Stomach (tissue), 9 donors: ENCODE results near the gene ZBTB42. TPM values are rescaled to one million over a fixed set of nuclear protein-coding genes. Genes with fewer than 3 reads are reported as not detected.

Experiments used
- DNase-seq, 2 donors: peaks; one replicate each; pipeline versions ENCODE4 v3.0.0 to v3.0.0-alpha.2; 2013 to 2019
- H3K27ac ChIP-seq, 5 donors: fragments of 200-600 bp in 4 of 5; sonication (generic) in 4 of 5; one replicate each; pipeline ENCODE4 v1.5.1; 2013 to 2019; ENCODE audit warnings: mild to moderate bottlenecking in 1 of 5, moderate library complexity in 1 of 5
- H3K27me3 ChIP-seq, 3 donors: fragments of 200-600 bp; sonication (generic); one replicate each; pipeline ENCODE4 v1.5.1; 2017 to 2019; ENCODE audit warnings: mixed run types in 1 of 3
- H3K36me3 ChIP-seq, 4 donors: fragments of 200-600 bp; sonication (generic); 1 replicate in 3 of 4; 2 replicates in 1 of 4; pipeline ENCODE4 v1.5.1; 2016 to 2019
- H3K4me1 ChIP-seq, 4 donors: fragments of 200-600 bp; sonication (generic); one replicate each; pipeline ENCODE4 v1.5.1; 2016 to 2019
- H3K4me3 ChIP-seq, 4 donors: fragments of 200-600 bp; sonication (generic) in 3 of 4; one replicate each; pipeline ENCODE4 v1.5.1; 2016 to 2019; ENCODE audit warnings: mild to moderate bottlenecking in 1 of 4
- H3K9me3 ChIP-seq, 4 donors: fragments of 200-600 bp; sonication (generic); one replicate each; pipeline ENCODE4 v1.5.1; 2016 to 2019
- EP300 ChIP-seq: sonication (generic); formaldehyde crosslinking; IDR thresholded peaks from one replicate; pipeline ENCODE4 v1.6.1; 2017; ENCODE audit warnings: antibody characterized with exemption
- POLR2A ChIP-seq, 4 donors: fragments of 450-650 bp; IDR thresholded peaks; one replicate each; pipeline ENCODE4 v1.6.1; 2016; ENCODE audit warnings: antibody characterized with exemption in 4 of 4, control low read depth in 2 of 4, mild to moderate bottlenecking in 1 of 4, moderate library complexity in 1 of 4
- POLR2AphosphoS5 ChIP-seq, 3 donors: sonication (generic); formaldehyde crosslinking; IDR thresholded peaks; one replicate each; pipeline ENCODE4 v1.6.1; 2016; ENCODE audit warnings: antibody characterized with exemption in 3 of 3
- WGBS, 5 donors: extraction: QIAGEN DNeasy Blood & Tissue Kit in 3 of 5; methylation state at CpG; one replicate each; pipeline versions ENCODE4 v1.1.5 to v1.1.7; 2013 to 2018; 5-methylcytosine and 5-hydroxymethylcytosine counted together
- intact Hi-C: fragments of 100-400 bp; cut with DNase I; formaldehyde crosslinking; loops from one replicate; pipeline ENCODE4 v1.15.1; 2023; ENCODE audit warnings: low total_unique reads
- polyA plus RNA-seq, 3 donors: library from polyadenylated mRNA; stranded (reverse); fragments of 200-250 nt; gene quantifications; one replicate each; pipeline ENCODE4 v1.2.3, GENCODE V29; 2013
- total RNA-seq, 5 donors: library from RNA; depleted of rRNA; stranded (reverse); fragments of >200 nt; gene quantifications; one replicate each; pipeline versions ENCODE4 v1.1.0 to v1.2.3, GENCODE V29; 2014 to 2016
- TF ChIP-seq, protein P1 (sequence below), 7 experiments: fragments of 450-650 bp in 4 of 7; fragments of 200-600 bp in 3 of 7; sonication (generic) in 3 of 7; IDR thresholded peaks; one replicate each; pipeline ENCODE4 v1.5.1; 2016 to 2019; ENCODE audit warnings: antibody characterized with exemption in 7 of 7, control low read depth in 2 of 7, mild to moderate bottlenecking in 1 of 7
- donor health status: healthy with polysubstance abuse.
- donor health status: Bipolar disorder and iron deficiency.
- donor health status: healthy.

ZBTB42 gene
- total and polyA plus RNA-seq, 8 donors = 4.6 to 59.7 (median 6.7) TPM

DNA sequence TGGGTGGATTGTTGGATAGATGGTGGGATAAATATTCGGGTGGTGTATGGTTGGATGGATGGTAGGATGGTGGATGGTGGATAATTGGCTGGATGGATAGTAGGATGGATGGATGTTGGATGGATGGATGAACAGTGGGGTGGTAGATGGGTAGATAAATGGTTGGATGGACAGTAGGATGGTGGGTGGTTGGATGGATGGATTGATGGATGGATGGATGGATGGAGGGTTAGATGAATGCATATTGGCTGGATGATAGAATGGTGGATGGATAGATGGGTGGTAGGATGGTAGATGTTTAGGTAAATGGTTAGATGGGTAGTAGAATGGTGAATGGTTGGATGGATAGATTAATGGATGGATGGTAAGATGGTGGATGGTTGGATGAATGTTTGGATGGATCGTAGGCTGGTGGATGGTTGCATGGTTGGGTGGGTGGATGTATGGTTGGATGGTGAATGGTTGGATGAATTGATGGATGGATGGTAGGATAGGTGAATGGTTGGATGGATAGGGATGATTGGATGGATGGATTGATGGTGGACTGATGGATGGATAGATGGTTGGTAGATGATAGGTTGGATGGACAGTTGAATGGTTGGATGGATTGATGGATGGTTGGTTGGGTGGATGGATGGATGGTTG is 23.6 kb downstream of the ZBTB42 start:
- H3K27me3 ChIP-seq = peaks cover 0 to 29% (median 0%) of the 10 kb centered on the region in 3 donors
- DNase-seq = no peak
- no peak for TF ChIP-seq POLR2A (IDR thresholded peaks at IDR 0.05)
- no peak for TF ChIP-seq POLR2AphosphoS5 (IDR thresholded peaks at IDR 0.05)
- TF ChIP-seq, protein P1, sequence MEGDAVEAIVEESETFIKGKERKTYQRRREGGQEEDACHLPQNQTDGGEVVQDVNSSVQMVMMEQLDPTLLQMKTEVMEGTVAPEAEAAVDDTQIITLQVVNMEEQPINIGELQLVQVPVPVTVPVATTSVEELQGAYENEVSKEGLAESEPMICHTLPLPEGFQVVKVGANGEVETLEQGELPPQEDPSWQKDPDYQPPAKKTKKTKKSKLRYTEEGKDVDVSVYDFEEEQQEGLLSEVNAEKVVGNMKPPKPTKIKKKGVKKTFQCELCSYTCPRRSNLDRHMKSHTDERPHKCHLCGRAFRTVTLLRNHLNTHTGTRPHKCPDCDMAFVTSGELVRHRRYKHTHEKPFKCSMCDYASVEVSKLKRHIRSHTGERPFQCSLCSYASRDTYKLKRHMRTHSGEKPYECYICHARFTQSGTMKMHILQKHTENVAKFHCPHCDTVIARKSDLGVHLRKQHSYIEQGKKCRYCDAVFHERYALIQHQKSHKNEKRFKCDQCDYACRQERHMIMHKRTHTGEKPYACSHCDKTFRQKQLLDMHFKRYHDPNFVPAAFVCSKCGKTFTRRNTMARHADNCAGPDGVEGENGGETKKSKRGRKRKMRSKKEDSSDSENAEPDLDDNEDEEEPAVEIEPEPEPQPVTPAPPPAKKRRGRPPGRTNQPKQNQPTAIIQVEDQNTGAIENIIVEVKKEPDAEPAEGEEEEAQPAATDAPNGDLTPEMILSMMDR (IDR thresholded peaks at IDR 0.05) = no peak
- no peak for TF ChIP-seq EP300
- 97 to 99% (median 98%) methylated on average over 2 of the region's 2 CpGs for WGBS, 5 donors
- H3K4me3 ChIP-seq = no peak overlapping the region
- H3K27ac ChIP-seq = no peak overlapping the region
- H3K9me3 ChIP-seq = no peaks in the 10 kb centered on the region
- H3K4me1 ChIP-seq = peaks cover 25 to 42% (median 36%) of the 10 kb centered on the region in 4 donors
- no peaks in the 10 kb centered on the region for H3K36me3 ChIP-seq
- intact Hi-C loops = loop anchor here (10.0 kb wide), 1 partner anchor 50 kb away; no protein-coding TSS in a partner anchor

DNA sequence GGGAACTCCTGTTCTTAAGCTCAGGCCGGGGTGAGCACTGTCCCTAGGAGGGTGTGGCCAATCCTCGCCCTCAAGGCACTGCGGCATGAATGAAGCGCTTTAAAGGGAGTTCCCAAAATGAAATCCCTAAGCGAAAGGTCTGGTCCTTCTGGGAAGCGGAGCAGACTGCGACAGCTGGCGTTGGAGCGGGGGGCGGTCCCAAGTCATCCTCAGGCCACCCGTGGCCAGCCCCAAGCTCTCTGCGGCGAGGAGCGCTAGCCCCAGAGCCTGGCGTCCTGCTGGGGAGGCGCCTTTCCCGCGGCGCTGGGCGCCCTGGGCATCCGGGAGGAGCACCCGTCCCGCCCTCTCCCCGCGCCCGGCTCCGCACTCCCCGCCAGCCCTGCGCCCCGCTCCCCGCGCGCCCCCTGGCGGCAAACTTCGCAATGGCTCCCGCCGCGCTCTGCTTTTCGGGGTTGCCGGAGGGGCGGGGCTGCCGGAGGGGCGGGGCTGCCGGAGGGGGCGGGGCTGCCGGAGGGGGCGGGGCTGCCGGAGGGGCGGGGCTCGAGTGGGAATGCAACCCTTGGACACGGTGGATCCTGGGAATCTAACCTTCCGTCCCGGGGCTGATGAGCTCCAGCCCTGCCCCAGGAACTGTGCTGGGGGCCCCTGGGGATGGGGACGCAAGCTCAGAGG is 25.4 kb downstream of the ZBTB42 start:
- H3K36me3 ChIP-seq = no peaks in the 10 kb centered on the region
- no peaks in the 10 kb centered on the region for H3K9me3 ChIP-seq
- TF ChIP-seq, protein P1 (IDR thresholded peaks at IDR 0.05) = peak in 5 of 7 experiments; percentile 23 to 95 (median 90)
- TF ChIP-seq EP300 = no peak
- peak; percentile 9 to 74 (median 17) for TF ChIP-seq POLR2AphosphoS5 (IDR thresholded peaks at IDR 0.05)
- 0 to 3% (median 1%) methylated on average over 11 to 52 of the region's 54 CpGs for whole genome bisulfite sequencing, 5 donors
- intact Hi-C loops = loop anchor here (10.0 kb wide), 1 partner anchor 52 kb away; no protein-coding TSS in a partner anchor
- peak overlapping the region; percentile 53 to 67 (median 58) for H3K4me3 ChIP-seq
- H3K27ac ChIP-seq = peak overlapping the region; percentile 49 to 77 (median 70)
- DNase-seq = peak; percentile 96
- peaks cover 22 to 29% (median 25%) of the 10 kb centered on the region in 4 donors for H3K4me1 ChIP-seq
- peaks cover 0 to 29% (median 0%) of the 10 kb centered on the region in 3 donors for H3K27me3 ChIP-seq

DNA sequence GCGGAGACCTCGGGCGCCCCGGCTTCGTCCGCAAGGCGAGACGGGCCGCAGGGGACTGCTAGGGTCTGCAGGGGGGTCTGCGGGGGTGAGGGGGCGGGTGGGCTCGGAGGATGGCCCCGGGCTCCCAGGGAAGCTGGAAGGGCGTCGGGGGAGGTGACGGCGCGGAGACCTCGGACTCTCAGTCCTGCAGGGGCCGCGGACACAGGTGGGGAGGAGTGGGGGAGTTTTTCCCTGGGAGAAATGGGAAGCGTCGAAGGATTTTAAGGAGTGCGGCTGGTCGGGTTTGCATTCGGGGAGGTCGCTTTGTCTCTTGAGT is 25.9 kb downstream of the ZBTB42 start:
- Histone ChIP-seq H3K27me3 (peaks cover 0 to 29% (median 0%) of the 10 kb centered on the region in 3 donors), H3K9me3 (no peaks in the 10 kb centered on the region), H3K4me3 (peak overlapping the region; percentile 53 to 67 (median 58)), H3K36me3 (no peaks in the 10 kb centered on the region), H3K4me1 (peaks cover 20 to 26% (median 23%) of the 10 kb centered on the region in 4 donors), H3K27ac (peak overlapping the region in 2 of 5 donors; percentile 24 to 37)
- intact Hi-C loops = loop anchor here (10.0 kb wide), 1 partner anchor 52 kb away; no protein-coding TSS in a partner anchor
- 2 to 6% (median 2%) methylated on average over 10 to 27 of the region's 27 CpGs for WGBS, 5 donors
- no peak for TF ChIP-seq EP300
- no peak for TF ChIP-seq POLR2AphosphoS5 (IDR thresholded peaks at IDR 0.05)
- TF ChIP-seq, protein P1 (IDR thresholded peaks at IDR 0.05) = no peak
- no peak for TF ChIP-seq POLR2A (IDR thresholded peaks at IDR 0.05)
- DNase-seq = no peak

DNA sequence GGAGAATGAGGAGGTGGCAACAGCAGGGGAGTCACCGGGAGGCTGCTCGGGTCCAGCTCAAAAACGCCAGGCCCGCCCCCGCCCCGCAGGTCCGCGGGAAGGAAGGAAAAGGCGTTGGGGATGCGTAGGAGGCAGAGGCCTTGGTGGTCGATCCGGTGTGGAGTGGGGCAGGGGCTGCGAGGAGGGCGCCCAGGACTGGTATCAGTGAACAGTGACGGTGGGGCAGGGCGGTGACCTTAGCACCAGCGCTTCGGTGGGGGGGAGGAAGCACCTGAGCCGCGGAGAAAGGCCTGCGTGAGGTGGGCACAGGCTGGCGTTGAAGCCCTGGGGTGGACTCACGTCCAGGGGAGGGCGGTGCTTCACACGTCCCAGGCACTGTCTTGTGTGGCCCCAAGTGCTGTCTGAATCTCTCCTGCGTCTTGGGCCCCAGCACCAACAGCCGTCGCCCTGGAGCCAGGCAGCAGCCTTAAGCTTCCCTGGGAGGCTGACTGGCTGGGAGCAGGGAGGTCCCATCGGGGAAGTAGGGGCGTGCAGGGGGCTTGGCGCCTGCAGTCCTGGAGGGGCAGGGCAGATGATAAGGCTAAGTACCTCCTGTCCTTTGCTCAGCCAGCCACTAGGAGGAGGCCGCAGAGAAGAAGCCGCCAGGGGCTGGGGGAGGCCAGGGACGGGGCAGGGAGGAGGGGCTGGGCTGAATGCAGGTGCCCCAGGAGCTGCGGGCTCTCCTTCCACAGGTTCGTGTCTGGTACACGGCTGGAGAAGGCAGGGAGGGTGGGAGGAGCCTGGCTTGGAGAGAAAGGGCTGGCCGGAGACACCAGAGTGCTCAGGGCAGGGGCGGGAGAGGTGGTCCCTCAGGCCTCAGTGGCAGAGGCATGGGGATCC is 26.5 kb downstream of the ZBTB42 start:
- H3K9me3 ChIP-seq = no peaks in the 10 kb centered on the region
- TF ChIP-seq POLR2A (IDR thresholded peaks at IDR 0.05) (no peak), EP300 (no peak), POLR2AphosphoS5 (IDR thresholded peaks at IDR 0.05) (no peak)
- TF ChIP-seq, protein P1 (IDR thresholded peaks at IDR 0.05) = peak in 4 of 7 experiments; percentile 29 to 53 (median 41)
- H3K36me3 ChIP-seq = no peaks in the 10 kb centered on the region
- H3K27ac ChIP-seq = peak overlapping the region in 2 of 5 donors; percentile 24 to 37
- peak overlapping the region; percentile 53 to 67 (median 58) for H3K4me3 ChIP-seq
- peak; percentile 43 to 80 for DNase-seq
- peaks cover 20 to 26% (median 23%) of the 10 kb centered on the region in 4 donors for H3K4me1 ChIP-seq
- 6 to 13% (median 8%) methylated on average over 13 to 39 of the region's 39 CpGs for WGBS, 5 donors
- intact Hi-C loops = loop anchor here (10.0 kb wide), 1 partner anchor 53 kb away; no protein-coding TSS in a partner anchor
- peaks cover 0 to 29% (median 0%) of the 10 kb centered on the region in 3 donors for H3K27me3 ChIP-seq
